OCI-LY7 (cell line): ENCODE data around the gene SLC5A1. TPM values are rescaled to one million over a fixed set of nuclear protein-coding genes. Genes with fewer than 3 reads are reported as not detected.

Source experiments
- BruUV-seq: library from RNA; stranded (reverse); fragments of 400-500 nt; replicated peaks from 2 replicates; lab custom pipeline; 2021; lab: Mats Ljungman, UMichigan
- CTCF ChIA-PET: fragments of 300-600 bp; sonication (Branson Sonifier 250); formaldehyde crosslinking; loops from one replicate; lab custom pipeline; 2022; ENCODE audit warnings: antibody characterized with exemption; ENCODE audit not compliant: unreplicated experiment; lab: Charles Lee
- POLR2A ChIA-PET: fragments of 300-600 bp; sonication (Branson Sonifier 250); formaldehyde crosslinking; loops from one replicate; lab custom pipeline; 2022; ENCODE audit warnings: antibody characterized with exemption; lab: Charles Lee
- DNase-seq: peaks from one replicate; pipeline ENCODE4 v3.0.0-alpha.2; 2015; ENCODE audit warnings: low spot score
- H2AFZ ChIP-seq: fragments of 200-600 bp; sonication (generic), shearing (Covaris generic); 2 replicates; pipeline ENCODE4 v1.6.1; 2014; ENCODE audit warnings: mild to moderate bottlenecking, antibody characterized with exemption, low read length, moderate library complexity
- H3K27ac ChIP-seq: fragments of 200-600 bp; sonication (generic); 2 replicates; pipeline ENCODE4 v1.5.1; 2014; ENCODE audit warnings: mixed run types, low read depth, mild to moderate bottlenecking, moderate library complexity, low read length, inconsistent platforms; ENCODE audit not compliant: poor library complexity, severe bottlenecking
- H3K36me3 ChIP-seq: fragments of 200-600 bp; sonication (generic); 2 replicates; pipeline ENCODE4 v1.6.1; 2014; ENCODE audit warnings: mild to moderate bottlenecking, antibody characterized with exemption, low read length, moderate library complexity, mixed read lengths; ENCODE audit not compliant: insufficient read depth
- H3K4me1 ChIP-seq: fragments of 200-600 bp; sonication (generic); 2 replicates; pipeline ENCODE4 v1.5.1; 2014; ENCODE audit warnings: mild to moderate bottlenecking, low read length; ENCODE audit not compliant: insufficient read depth, poor library complexity, severe bottlenecking
- H3K4me2 ChIP-seq: fragments of 200-600 bp; sonication (generic); 2 replicates; pipeline ENCODE4 v1.6.1; 2014; ENCODE audit warnings: mild to moderate bottlenecking, low read length
- H3K4me3 ChIP-seq: fragments of 200-600 bp; sonication (generic); 2 replicates; pipeline ENCODE4 v1.5.1; 2014; ENCODE audit warnings: mild to moderate bottlenecking, low read depth, low read length; ENCODE audit not compliant: poor library complexity, severe bottlenecking
- H3K79me2 ChIP-seq: fragments of 200-600 bp; sonication (generic); 2 replicates; pipeline ENCODE4 v1.6.1; 2016; ENCODE audit warnings: low read depth, mild to moderate bottlenecking, low read length, moderate library complexity, mixed read lengths; ENCODE audit not compliant: insufficient read depth
- H3K9me2 ChIP-seq: fragments of 200-600 bp; sonication (generic); 2 replicates; pipeline ENCODE4 v1.6.1; 2016; ENCODE audit warnings: mild to moderate bottlenecking, low read length, mixed read lengths; ENCODE audit not compliant: insufficient read depth
- H3K9me3 ChIP-seq: fragments of 200-600 bp; sonication (generic); 2 replicates; pipeline ENCODE4 v1.6.1; 2014; ENCODE audit warnings: mild to moderate bottlenecking, mixed run types, low read length, mixed read lengths
- H4K20me1 ChIP-seq: fragments of 200-600 bp; sonication (generic); 2 replicates; pipeline ENCODE4 v1.6.1; 2014; ENCODE audit warnings: mild to moderate bottlenecking, antibody characterized with exemption, low read length, moderate library complexity, mixed read lengths; ENCODE audit not compliant: insufficient read depth
- CTCF ChIP-seq: fragments of 200-600 bp; sonication (generic); conservative IDR thresholded peaks from 2 replicates; pipeline ENCODE4 v1.5.1; 2014; ENCODE audit warnings: mild to moderate bottlenecking, antibody characterized with exemption, low read length, moderate library complexity, mixed read lengths
- EZH2phosphoT487 ChIP-seq: fragments of 200-600 bp; sonication (generic); IDR thresholded peaks from 2 replicates; pipeline ENCODE4 v1.6.1; 2018; ENCODE audit warnings: low read depth, borderline replicate concordance, mild to moderate bottlenecking, mixed run types, antibody characterized with exemption, low read length, moderate library complexity, mixed read lengths
- intact Hi-C: fragments of 100-400 bp; cut with micrococcal nuclease; formaldehyde crosslinking; loops from one replicate; pipeline ENCODE4 v1.10.0; 2022; ENCODE audit not compliant: unreplicated experiment
- total RNA-seq, 2 experiments: library from RNA; depleted of rRNA in 1 of 2; stranded (reverse); fragments of >200 nt in 1 of 2; shearing (Covaris generic) in 1 of 2; gene quantifications; 2 replicates each; pipeline ENCODE4 v1.2.3, GENCODE V29; 2014 to 2022

SLC5A1 gene
- total RNA-seq, 2 experiments from 2014 or later, result not detected

GRCh38 chr22:32120603-32121002, 77.5 kb downstream of the SLC5A1 start:
- no peak for DNase-seq
- no peaks in the 10 kb centered on the region for H3K36me3 ChIP-seq
- ChIA-PET CTCF (no interaction called here), POLR2A (no interaction called here)
- no peaks in the 10 kb centered on the region for H3K79me2 ChIP-seq
- no peak overlapping the region for H2AFZ ChIP-seq
- H3K9me3 ChIP-seq, result no peaks in the 10 kb centered on the region
- no peak overlapping the region for H3K4me2 ChIP-seq
- no peaks in the 10 kb centered on the region for H3K9me2 ChIP-seq
- intact Hi-C loops, result no loop called here
- H3K4me1 ChIP-seq, result no peaks in the 10 kb centered on the region
- BruUV-seq, result no TSS peak
- H3K27ac ChIP-seq, result no peak overlapping the region
- TF ChIP-seq CTCF (no peak), EZH2phosphoT487 (no peak)
- H3K4me3 ChIP-seq, result no peak overlapping the region
- H4K20me1 ChIP-seq, result no peaks in the 10 kb centered on the region

GRCh38 chr22:32122899-32123298, 79.8 kb downstream of the SLC5A1 start:
- Histone ChIP-seq H3K9me3 (no peaks in the 10 kb centered on the region), H3K4me3 (no peak overlapping the region), H2AFZ (no peak overlapping the region), H3K4me2 (no peak overlapping the region), H3K79me2 (no peaks in the 10 kb centered on the region), H3K4me1 (no peaks in the 10 kb centered on the region), H3K27ac (no peak overlapping the region), H3K36me3 (no peaks in the 10 kb centered on the region), H4K20me1 (no peaks in the 10 kb centered on the region), H3K9me2 (no peaks in the 10 kb centered on the region)
- POLR2A ChIA-PET, result no interaction called here
- intact Hi-C loops, result no loop called here
- no peak for DNase-seq
- TF ChIP-seq EZH2phosphoT487, result no peak
- no peak for TF ChIP-seq CTCF
- BruUV-seq, result no TSS peak
- CTCF ChIA-PET, result no interaction called here

- TF ChIP-seq CTCF (no peak), EZH2phosphoT487 (no peak)
- Histone ChIP-seq H3K9me3 (no peaks in the 10 kb centered on the region), H3K4me3 (no peak overlapping the region), H3K79me2 (no peaks in the 10 kb centered on the region), H3K9me2 (no peaks in the 10 kb centered on the region), H2AFZ (no peak overlapping the region), H3K4me2 (no peak overlapping the region), H3K27ac (no peak overlapping the region), H4K20me1 (no peaks in the 10 kb centered on the region), H3K4me1 (no peaks in the 10 kb centered on the region), H3K36me3 (no peaks in the 10 kb centered on the region)
- BruUV-seq, result no TSS peak
- intact Hi-C loops, result no loop called here
- DNase-seq, result no peak
- POLR2A ChIA-PET, result no interaction called here
- CTCF ChIA-PET, result no interaction called here
Measured at GRCh38 chr22:32123657-32124056, 80.6 kb downstream of the SLC5A1 start.
